HCT116 (cell line): ENCODE data around the gene KCNN3. TPM values are rescaled to one million over a fixed set of nuclear protein-coding genes. Genes with fewer than 3 reads are reported as not detected.
A peak's percentile ranks its signal among the peaks of the same experiment; 100 is the strongest.

Experiments used
- ATAC-seq: fragments of 200-7000 bp; cut with Tn5 transposase; 2 replicates; pipeline ENCODE4 v1.9.1; 2020; ENCODE audit warnings: mild to moderate bottlenecking, moderate library complexity
- BruUV-seq: library from RNA; stranded (reverse); fragments of 400-500 nt; replicated peaks from 2 replicates; lab custom pipeline; 2021; lab: Mats Ljungman, UMichigan
- CTCF ChIA-PET: fragments of 300-600 bp; sonication (Branson Sonifier 250); formaldehyde crosslinking; loops from one replicate; lab custom pipeline; 2021; ENCODE audit warnings: antibody characterized with exemption; lab: Charles Lee
- POLR2A ChIA-PET: fragments of 300-600, 350-600 bp; sonication (Branson Sonifier 250); formaldehyde crosslinking; loops from one replicate; lab custom pipeline; 2021; ENCODE audit warnings: antibody characterized with exemption; lab: Charles Lee
- RAD21 ChIA-PET, 2 experiments: fragments of 300-600 bp; sonication (Branson Sonifier 250); formaldehyde crosslinking; loops; one replicate each; lab custom pipeline; 2023; ENCODE audit warnings: low total read pairs in 2 of 2; ENCODE audit not compliant: uncharacterized antibody in 2 of 2, unreplicated experiment in 2 of 2, low non-redundant PET in 1 of 2; lab: Charles Lee
- DNase-seq: peaks from one replicate; pipeline ENCODE4 v3.0.0-alpha.2; 2010; ENCODE audit warnings: low read depth, low spot score
- H2AFZ ChIP-seq: fragments of 200-600 bp; shearing (Covaris generic), sonication (generic); 2 replicates; pipeline ENCODE4 v1.6.1; 2017; ENCODE audit warnings: low read depth, mixed run types, mixed read lengths, antibody characterized with exemption, low read length; ENCODE audit not compliant: poor library complexity, severe bottlenecking
- H3K27ac ChIP-seq: 2 replicates; pipeline ENCODE4 v1.5.1; 2012; ENCODE audit warnings: low read depth, low read length
- H3K27me3 ChIP-seq: fragments of 200-600 bp; sonication (generic); 2 replicates; pipeline ENCODE4 v1.6.1; 2016; ENCODE audit warnings: mixed run types, low read length, mixed read lengths; ENCODE audit not compliant: insufficient read depth
- H3K36me3 ChIP-seq, 2 experiments: fragments of 200-500 bp in 1 of 2; fragments of 200-600 bp in 1 of 2; sonication (Bioruptor generic) in 1 of 2; sonication (generic) in 1 of 2; 2 replicates each; pipeline versions ENCODE4 v1.5.1 to v1.6.1; 2014 to 2016; ENCODE audit warnings: low read length in 2 of 2, inconsistent platforms in 1 of 2, mixed read lengths in 1 of 2, mixed run types in 1 of 2; ENCODE audit not compliant: insufficient read depth in 2 of 2, control insufficient read depth in 1 of 2
- H3K4me1 ChIP-seq, 2 experiments: fragments of 200-600 bp in 1 of 2; sonication (generic) in 1 of 2; 2 replicates each; pipeline versions ENCODE4 v1.5.1 to v1.6.1; 2012 to 2017; ENCODE audit warnings: low read length in 2 of 2, inconsistent platforms in 1 of 2, mild to moderate bottlenecking in 1 of 2, mixed read lengths in 1 of 2, mixed run types in 1 of 2, moderate library complexity in 1 of 2; ENCODE audit not compliant: insufficient read depth in 2 of 2, control insufficient read depth in 1 of 2
- H3K4me2 ChIP-seq: fragments of 200-600 bp; sonication (generic); 2 replicates; pipeline ENCODE4 v1.6.1; 2017; ENCODE audit warnings: mixed run types, low read length, mixed read lengths
- H3K4me3 ChIP-seq, 2 experiments: fragments of 200-600 bp in 1 of 2; sonication (generic) in 1 of 2; replicated peaks in 1 of 2; 2 replicates each; pipeline ENCODE4 v1.5.1; 2011 to 2016; ENCODE audit warnings: low read length in 2 of 2, control low read depth in 1 of 2, low read depth in 1 of 2, mild to moderate bottlenecking in 1 of 2, mixed read lengths in 1 of 2, mixed run types in 1 of 2
- H3K79me2 ChIP-seq: fragments of 200-600 bp; sonication (generic); 2 replicates; pipeline ENCODE4 v1.6.1; 2017; ENCODE audit warnings: mild to moderate bottlenecking, mixed run types, low read length, moderate library complexity, mixed read lengths; ENCODE audit not compliant: insufficient read depth
- H3K9ac ChIP-seq: fragments of 200-600 bp; sonication (generic); 2 replicates; pipeline ENCODE4 v1.6.1; 2016; ENCODE audit warnings: low read length, mixed read lengths
- H3K9me2 ChIP-seq: fragments of 200-600 bp; sonication (generic), shearing (Covaris generic); 2 replicates; pipeline ENCODE4 v1.6.1; 2017; ENCODE audit warnings: mixed run types, mild to moderate bottlenecking, moderate library complexity; ENCODE audit not compliant: insufficient read depth
- H3K9me3 ChIP-seq, 2 experiments: fragments of 200-500 bp in 1 of 2; fragments of 200-600 bp in 1 of 2; sonication (Bioruptor generic) in 1 of 2; sonication (generic) in 1 of 2; 2 replicates each; pipeline ENCODE4 v1.6.1; 2014 to 2017; ENCODE audit warnings: low read length in 2 of 2, mixed read lengths in 2 of 2, inconsistent platforms in 1 of 2, low read depth in 1 of 2, mild to moderate bottlenecking in 1 of 2, mixed run types in 1 of 2, moderate library complexity in 1 of 2; ENCODE audit not compliant: control insufficient read depth in 1 of 2, insufficient read depth in 1 of 2
- H4K20me1 ChIP-seq: fragments of 200-600 bp; sonication (generic), shearing (Covaris generic); 2 replicates; pipeline ENCODE4 v1.6.1; 2017; ENCODE audit warnings: mixed run types, mild to moderate bottlenecking, moderate library complexity; ENCODE audit not compliant: insufficient read depth
- CTCF ChIP-seq, 3 experiments: fragments of 200-600 bp in 1 of 3; sonication (generic) in 1 of 3; IDR thresholded peaks in 2 of 3; conservative IDR thresholded peaks in 1 of 3; 2 replicates each; pipeline ENCODE4 v1.5.1; 2012 to 2017; ENCODE audit warnings: low read depth in 2 of 3, low read length in 2 of 3, antibody characterized with exemption in 1 of 3, borderline replicate concordance in 1 of 3, control low read depth in 1 of 3, mild to moderate bottlenecking in 1 of 3, mixed read lengths in 1 of 3, mixed run types in 1 of 3, moderate library complexity in 1 of 3; ENCODE audit not compliant: insufficient read depth in 1 of 3
- YY1 ChIP-seq: IDR thresholded peaks from 2 replicates; pipeline ENCODE4 v1.6.1; 2011; ENCODE audit warnings: low read length, low read depth, moderate library complexity, mild to moderate bottlenecking; ENCODE audit not compliant: insufficient replicate concordance; ENCODE audit errors: extremely low read depth
- intact Hi-C: fragments of 100-400 bp; cut with micrococcal nuclease; formaldehyde crosslinking; loops from 2 replicates; pipeline ENCODE4 v1.10.0; 2022
- total RNA-seq: library from RNA; stranded (reverse); gene quantifications from one replicate; pipeline ENCODE4 v1.2.1, GENCODE V29; 2021; ENCODE audit not compliant: unreplicated experiment

KCNN3 gene
- total RNA-seq, 1 experiment from 2014 or later, result 1.1 TPM

GRCh38 chr1:154663471-154664060 lies 206.5 kb downstream of the KCNN3 start:
- H3K9ac ChIP-seq, result no peak overlapping the region
- ChIA-PET POLR2A (interaction anchor here (0.6 kb wide), 1 partner anchor 339 kb away, joined by 4 read pairs; the partner anchor contains the start of gene ZBTB7B), CTCF (interaction anchor here (0.7 to 1.5 kb wide), 5 partner anchors 15 to 215 kb away, joined by 3 to 10 read pairs (median 5); no protein-coding TSS in a partner anchor)

More at GRCh38 chr1:154663471-154664060, 206.5 kb downstream of the KCNN3 start:
- intact Hi-C loops, result loop anchor here (10.0 kb wide), 1 partner anchor 99 kb away; the partner anchor contains the start of gene CHRNB2
- DNase-seq (no peak), ATAC-seq (peak; percentile 72)
- TF ChIP-seq CTCF (IDR thresholded peaks at IDR 0.05 in 2 of 3, conservative IDR thresholded peaks at IDR 0.05 in 1 of 3; ENCODE audit: borderline replicate concordance in 1 of 3, insufficient read depth in 1 of 3, low read depth in 2 of 3, low read length in 2 of 3) (peak in 2 of 3 experiments; percentile 34 to 36; a peak in 3 of 6 replicates), YY1 (no peak)
- Histone ChIP-seq H3K9me3 (no peaks in the 10 kb centered on the region), H3K27ac (no peak overlapping the region), H4K20me1 (no peaks in the 10 kb centered on the region), H3K4me3 (no peak overlapping the region), H3K4me1 (no peaks in the 10 kb centered on the region), H3K79me2 (no peaks in the 10 kb centered on the region), H2AFZ (no peak overlapping the region), H3K4me2 (no peak overlapping the region), H3K27me3 (no peaks in the 10 kb centered on the region), H3K36me3 (no peaks in the 10 kb centered on the region), H3K9me2 (no peaks in the 10 kb centered on the region)
- BruUV-seq, result no TSS peak
- RAD21 ChIA-PET, result no interaction called here
